Small intestine (tissue), 16 donors: ENCODE measurements around the gene PSD. TPM values are rescaled to one million over a fixed set of nuclear protein-coding genes. Genes with fewer than 3 reads are reported as not detected.

ENCODE experiments used
- DNase-seq, 2 donors: peaks; one replicate each; pipeline versions ENCODE4 v3.0.0 to v3.0.0-alpha.2; 2013
- FAIRE-seq: peaks from 2 replicates; lab custom pipeline; 2012; peaks lifted over from hg19 to GRCh38; lab: Jason Lieb, UNC
- H3K27ac ChIP-seq, 3 donors: one replicate each; pipeline ENCODE4 v1.5.1; 2013; ENCODE audit warnings: low read length in 2 of 3, mild to moderate bottlenecking in 2 of 3, control low read depth in 1 of 3, inconsistent platforms in 1 of 3, low read depth in 1 of 3, moderate library complexity in 1 of 3
- H3K27me3 ChIP-seq, 3 donors: one replicate each; pipeline ENCODE4 v1.6.1; 2013; ENCODE audit warnings: low read length in 3 of 3, inconsistent platforms in 1 of 3; ENCODE audit not compliant: control insufficient read depth in 3 of 3, insufficient read depth in 3 of 3
- H3K36me3 ChIP-seq, 3 donors: one replicate each; pipeline ENCODE4 v1.6.1; 2013; ENCODE audit warnings: low read length in 3 of 3, inconsistent platforms in 1 of 3, low read depth in 1 of 3, mild to moderate bottlenecking in 1 of 3, moderate library complexity in 1 of 3; ENCODE audit not compliant: control insufficient read depth in 3 of 3, insufficient read depth in 2 of 3
- H3K4me1 ChIP-seq, 3 donors: one replicate each; pipeline ENCODE4 v1.6.1; 2013; ENCODE audit warnings: low read length in 2 of 3, inconsistent platforms in 1 of 3, low read depth in 1 of 3, mild to moderate bottlenecking in 1 of 3, moderate library complexity in 1 of 3; ENCODE audit not compliant: control insufficient read depth in 3 of 3, insufficient read depth in 2 of 3
- H3K4me3 ChIP-seq, 3 donors: one replicate each; pipeline ENCODE4 v1.5.1; 2013; ENCODE audit warnings: low read length in 3 of 3, control low read depth in 1 of 3, inconsistent platforms in 1 of 3, low read depth in 1 of 3, mild to moderate bottlenecking in 1 of 3, moderate library complexity in 1 of 3
- H3K9me3 ChIP-seq, 2 donors: one replicate each; pipeline ENCODE4 v1.6.1; 2013; ENCODE audit warnings: low read depth in 1 of 2, low read length in 1 of 2; ENCODE audit not compliant: control insufficient read depth in 2 of 2, insufficient read depth in 1 of 2
- whole genome bisulfite sequencing, 3 donors: extraction: QIAGEN DNeasy Blood & Tissue Kit; methylation state at CpG; one replicate each; pipeline ENCODE4 v1.1.7; 2013; 5-methylcytosine and 5-hydroxymethylcytosine counted together
- long read RNA-seq, 10 donors: transcript quantifications; one replicate each; lab custom pipeline, GENCODE V29; 2026
- polyA plus RNA-seq, 4 donors: library from polyadenylated mRNA; stranded (reverse) in 3 of 4; unstranded in 1 of 4; fragments of 200-250 nt in 3 of 4; fragments of 120-200 nt in 1 of 4; gene quantifications; one replicate each; pipeline versions ENCODE4 v1.2.1 to v1.2.3, GENCODE V29; 2013
- donor health status: healthy with polysubstance abuse.
- donor health status: control.
- donor health status: control.
- donor health status: Bipolar disorder and iron deficiency.
- donor health status: healthy.

The PSD gene
- 10 to 100 TPM in 1 of 4 donors, 1 to 10 TPM in 3; 1.1 to 30.6 (median 2.9) TPM for polyA plus RNA-seq
- long read RNA-seq, donor 1, partial matches to known transcripts, result 83 of 92 reads
- long read RNA-seq, donor 1, other reads (novel, unspliced or antisense), result 9 of 92 reads
- long read RNA-seq, donor 2, partial matches to known transcripts, result 27 of 27 reads
- long read RNA-seq, donor 2, other reads (novel, unspliced or antisense), result 0 of 27 reads
- long read RNA-seq, donor 3, partial matches to known transcripts, result 67 of 67 reads
- long read RNA-seq, donor 3, other reads (novel, unspliced or antisense), result 0 of 67 reads
- long read RNA-seq, donor 4, result 0 reads
- long read RNA-seq, donor 5, partial matches to known transcripts, result 52 of 52 reads
- long read RNA-seq, donor 5, other reads (novel, unspliced or antisense), result 0 of 52 reads
- long read RNA-seq, donor 6, partial matches to known transcripts, result 31 of 37 reads
- long read RNA-seq, donor 6, other reads (novel, unspliced or antisense), result 6 of 37 reads
- long read RNA-seq, donor 7, result 0 reads
- long read RNA-seq, donor 8, partial matches to known transcripts, result 0 of 1 reads
- long read RNA-seq, donor 8, other reads (novel, unspliced or antisense), result 0 of 1 reads
- long read RNA-seq, donor 9, result 0 reads
- long read RNA-seq, donor 10, partial matches to known transcripts, result 0 of 20 reads
- long read RNA-seq, donor 10, other reads (novel, unspliced or antisense), result 20 of 20 reads

DNA sequence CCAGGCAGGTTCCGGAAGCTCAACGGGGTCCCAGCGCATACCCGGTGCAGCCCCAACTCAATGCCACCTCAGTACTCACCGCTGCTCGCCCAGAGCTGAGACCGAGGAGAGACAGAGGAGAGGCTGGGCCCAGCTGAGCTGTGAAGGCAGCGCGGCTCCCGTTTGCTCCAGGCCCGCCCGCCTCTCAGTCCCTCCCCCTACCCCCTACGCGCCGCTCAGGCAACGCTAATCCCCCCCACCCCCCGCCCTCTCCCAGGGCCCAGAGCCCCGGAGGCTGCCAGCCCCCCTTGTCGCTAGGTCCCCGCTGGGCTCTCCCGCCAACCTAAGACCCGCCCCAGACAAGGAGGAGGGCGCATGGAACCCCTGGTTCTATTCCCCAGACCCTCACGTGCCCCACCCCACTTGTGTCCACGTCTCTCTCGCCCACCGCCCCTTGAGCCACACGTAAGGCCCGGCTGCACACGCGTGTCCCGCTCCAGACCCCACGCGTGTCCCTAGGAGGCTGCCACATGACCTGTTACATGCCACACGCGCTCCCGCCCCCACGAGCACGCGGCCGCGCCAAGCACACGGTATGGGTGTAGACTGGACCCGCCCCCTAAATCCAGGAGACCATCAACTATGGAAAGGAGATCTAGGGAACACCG lies at the start of gene PSD:
Gene PSD, minus strand, starts transcription at position 164 of the 647 bp plus-strand sequence. CDS start 1,747 bp downstream, outside the sequence.
- Histone ChIP-seq H3K4me3 (peak within 1 kb of the TSS in 2 of 3 donors; percentile 81 to 82), H3K4me1 (peaks cover 4 to 55% (median 5%) of the 10 kb centered on the region in 3 donors), H3K27me3 (peaks cover 0 to 24% (median 2%) of the 10 kb centered on the region in 3 donors), H3K9me3 (no peaks in the 10 kb centered on the region), H3K36me3 (peaks cover 0 to 22% (median 0%) of the 10 kb centered on the region in 3 donors), H3K27ac (peak within 1 kb of the TSS in 1 of 3 donors; percentile 83)
- no peak for FAIRE-seq
- 4 to 7% (median 5%) methylated on average over 37 to 45 of the region's 45 CpGs for WGBS, 3 donors
- DNase-seq, result peak in 1 of 2 donors; percentile 30

DNA sequence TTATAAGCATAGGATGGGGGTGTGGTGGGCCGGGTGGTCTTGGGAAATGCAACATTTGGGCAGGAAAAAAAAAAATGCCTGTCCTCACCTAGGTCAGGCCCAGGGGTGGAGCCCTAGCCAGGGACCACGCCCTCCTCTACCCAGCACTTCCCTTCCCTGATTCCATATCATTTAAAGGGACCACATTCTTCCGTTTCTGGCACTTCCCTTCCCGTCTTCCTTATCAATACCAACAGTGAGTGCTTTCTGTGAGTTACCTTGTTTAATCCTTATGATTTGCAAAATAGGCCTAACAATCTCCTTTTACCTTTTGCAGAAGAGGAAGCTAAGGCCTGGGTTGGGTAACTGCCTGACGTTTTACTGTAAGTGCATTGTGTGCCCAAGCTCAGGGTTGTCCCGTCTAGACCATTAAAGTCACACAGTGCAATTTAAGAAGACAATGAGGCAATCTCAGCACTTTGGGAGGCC lies 49.4 kb upstream of the PSD start:
- Histone ChIP-seq H3K27me3 (no peaks in the 10 kb centered on the region), H3K4me3 (peak overlapping the region in 2 of 3 donors; percentile 15 to 21), H3K36me3 (peaks cover 0 to 14% (median 0%) of the 10 kb centered on the region in 3 donors), H3K9me3 (no peaks in the 10 kb centered on the region), H3K4me1 (peaks cover 0 to 8% (median 0%) of the 10 kb centered on the region in 3 donors), H3K27ac (no peak overlapping the region)
- DNase-seq (peak; percentile 33 to 69), FAIRE-seq (no peak)
- WGBS, 3 donors, result 18 to 47% (median 25%) methylated on average over 6 of the region's 6 CpGs

DNA sequence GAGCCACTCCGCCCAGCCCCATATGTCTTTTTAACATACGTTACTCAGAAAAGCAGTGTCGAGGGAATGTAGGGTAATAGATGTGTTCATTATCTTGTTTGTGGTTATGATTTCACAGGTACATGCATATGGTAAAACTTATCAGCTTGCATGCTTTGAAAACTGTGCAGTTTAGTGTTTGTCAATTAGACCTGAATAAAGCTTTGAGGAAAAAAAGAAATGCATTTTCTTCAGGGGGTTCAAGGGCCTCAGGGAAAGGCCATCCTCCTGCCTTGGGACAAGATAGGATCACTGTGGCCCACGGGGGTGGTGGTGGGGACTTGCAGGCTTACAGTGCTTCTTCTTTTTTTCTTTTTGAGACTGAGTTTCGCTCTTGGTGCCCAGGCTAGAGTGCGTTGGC lies 48.7 kb upstream of the PSD start:
- DNase-seq (no peak), FAIRE-seq (no peak)
- Histone ChIP-seq H3K4me1 (peaks cover 0 to 15% (median 3%) of the 10 kb centered on the region in 3 donors), H3K9me3 (no peaks in the 10 kb centered on the region), H3K4me3 (no peak overlapping the region), H3K36me3 (peaks cover 0 to 14% (median 0%) of the 10 kb centered on the region in 3 donors), H3K27me3 (no peaks in the 10 kb centered on the region), H3K27ac (no peak overlapping the region)
- WGBS, 3 donors, result 66 to 89% (median 80%) methylated on average over 6 of the region's 6 CpGs

DNA sequence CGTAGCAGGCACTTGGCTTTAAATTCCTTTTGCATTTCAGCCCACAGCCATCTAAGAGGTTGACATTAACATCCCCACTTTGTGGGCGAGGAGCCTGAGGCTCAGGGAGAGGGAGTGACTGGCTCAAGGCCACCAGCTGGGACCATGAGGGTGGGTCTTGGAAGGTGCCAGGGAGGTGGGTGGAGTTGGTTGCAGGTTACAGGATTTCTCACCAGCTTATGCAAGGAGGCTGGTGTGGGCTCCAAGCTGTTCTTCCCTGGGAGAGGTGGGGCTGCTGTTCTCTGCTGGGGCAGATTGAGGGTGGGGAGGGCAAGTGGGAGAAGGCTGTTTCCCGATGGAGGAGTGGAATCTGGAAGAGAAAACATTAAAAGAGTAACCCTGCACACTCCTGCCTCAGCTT lies 46.9 kb upstream of the PSD start:
- 62 to 69% (median 68%) methylated on average over 3 of the region's 3 CpGs for WGBS, 3 donors
- Histone ChIP-seq H3K9me3 (no peaks in the 10 kb centered on the region), H3K36me3 (peaks cover 0 to 11% (median 0%) of the 10 kb centered on the region in 3 donors), H3K27me3 (no peaks in the 10 kb centered on the region), H3K27ac (no peak overlapping the region), H3K4me3 (no peak overlapping the region), H3K4me1 (peaks cover 3 to 25% (median 7%) of the 10 kb centered on the region in 3 donors)
- DNase-seq, result no peak
- no peak for FAIRE-seq

DNA sequence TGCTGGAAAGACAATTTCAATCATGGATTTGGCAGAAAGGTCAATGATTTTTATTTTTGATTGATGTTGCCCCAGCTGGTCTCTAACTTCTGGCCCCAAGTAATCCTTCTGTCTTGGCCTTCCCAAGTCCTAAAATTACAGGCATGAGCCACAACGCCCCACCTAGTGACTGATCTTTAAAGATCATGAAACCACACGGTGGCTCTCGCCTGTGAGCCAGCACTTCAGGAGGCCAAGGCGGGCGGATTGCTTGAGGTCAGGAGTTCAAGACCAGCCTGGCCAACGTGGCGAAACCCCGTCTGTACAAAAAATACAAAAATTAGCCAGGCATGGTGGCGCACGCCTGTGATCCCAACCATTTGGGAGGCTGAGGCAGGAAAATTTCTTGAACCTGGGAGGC lies 45.4 kb upstream of the PSD start:
- Histone ChIP-seq H3K4me1 (peaks cover 3 to 29% (median 7%) of the 10 kb centered on the region in 3 donors), H3K9me3 (no peaks in the 10 kb centered on the region), H3K36me3 (peaks cover 0 to 1% (median 0%) of the 10 kb centered on the region in 3 donors), H3K27ac (no peak overlapping the region), H3K27me3 (no peaks in the 10 kb centered on the region), H3K4me3 (no peak overlapping the region)
- DNase-seq (no peak), FAIRE-seq (no peak)
- WGBS, 3 donors, result 57 to 75% (median 59%) methylated on average over 10 of the region's 10 CpGs

DNA sequence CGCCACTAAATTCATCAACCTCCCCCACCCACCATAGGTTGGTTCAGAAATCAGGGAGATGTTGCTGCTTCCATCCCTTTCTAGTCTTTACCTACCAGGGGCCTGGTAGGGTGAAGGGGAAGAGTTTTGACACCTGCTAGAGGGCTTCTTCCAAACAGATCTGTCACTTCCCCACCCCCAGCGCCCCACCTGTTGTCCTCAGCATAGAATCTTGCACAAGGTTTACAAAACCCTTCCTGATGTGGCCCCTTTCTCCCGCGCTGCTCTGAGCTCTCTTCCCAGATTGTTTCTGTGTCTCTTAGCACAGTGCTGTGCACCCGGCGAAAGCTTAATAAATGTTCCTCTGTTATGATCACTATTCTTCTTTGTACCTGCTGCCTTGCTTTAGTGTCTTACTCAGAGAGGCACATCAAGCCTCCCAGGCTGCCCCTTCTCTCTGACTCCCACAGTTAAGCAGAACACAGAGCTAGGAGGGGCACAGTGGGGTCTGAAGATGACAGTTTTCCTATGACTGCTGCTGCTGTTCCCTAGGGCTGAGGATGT lies 44.0 kb upstream of the PSD start:
- peak overlapping the region in 2 of 3 donors; percentile 23 to 34 for H3K27ac ChIP-seq
- 52 to 69% (median 68%) methylated on average over 6 of the region's 6 CpGs for WGBS, 3 donors

DNA sequence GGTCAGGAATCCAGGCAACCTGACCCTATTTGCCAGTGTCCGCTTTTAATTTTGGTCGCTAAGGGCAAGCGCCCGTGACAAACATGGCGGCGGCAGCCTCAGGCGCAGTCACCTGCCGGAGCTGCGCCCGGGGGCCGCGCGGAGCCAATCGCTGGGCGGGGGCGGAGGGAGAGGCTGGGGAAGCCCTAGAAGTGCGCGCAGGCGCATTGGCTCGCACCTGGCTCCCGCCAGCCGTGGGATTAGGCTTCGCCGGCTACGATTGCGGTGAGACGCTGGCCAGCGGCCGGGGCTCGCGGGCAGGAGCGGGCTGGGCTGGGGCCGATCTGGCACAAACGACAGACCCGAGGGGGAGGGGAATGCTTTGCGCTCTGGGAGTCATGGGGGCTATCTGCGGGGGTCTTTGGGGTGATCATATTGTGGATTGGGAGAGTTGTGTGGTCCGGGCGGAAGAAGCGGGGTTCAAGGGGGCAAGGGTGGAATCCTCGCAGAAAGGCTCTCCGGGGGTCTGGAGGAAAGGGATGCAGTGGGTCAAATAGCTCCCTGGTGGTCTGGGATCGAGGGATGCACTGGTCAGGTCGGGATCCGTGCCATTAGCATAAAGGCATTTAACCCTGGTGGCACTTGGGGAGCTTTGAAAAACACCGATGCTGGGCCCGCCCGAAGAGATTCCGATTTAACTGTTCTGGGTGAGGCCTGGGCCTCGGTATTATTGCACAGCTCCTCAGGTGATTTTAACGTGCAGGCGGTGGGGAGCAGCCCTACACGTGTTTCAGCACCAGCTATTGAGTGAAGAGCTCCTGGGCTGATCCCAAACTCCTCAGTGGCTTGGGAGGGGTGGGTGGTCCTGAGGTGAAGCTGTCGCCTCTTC lies 42.8 kb upstream of the PSD start:
- no peaks in the 10 kb centered on the region for H3K27me3 ChIP-seq
- peak overlapping the region; percentile 24 to 47 (median 46) for H3K4me3 ChIP-seq
- WGBS, 3 donors, result 1 to 4% (median 1%) methylated on average over 52 to 54 of the region's 54 CpGs
- H3K36me3 ChIP-seq, result peaks cover 0 to 2% (median 0%) of the 10 kb centered on the region in 3 donors
- H3K27ac ChIP-seq, result peak overlapping the region in 1 of 3 donors; percentile 27
- DNase-seq, result peak; percentile 94 to 96
- H3K9me3 ChIP-seq, result no peaks in the 10 kb centered on the region
- H3K4me1 ChIP-seq, result peaks cover 3 to 51% (median 7%) of the 10 kb centered on the region in 3 donors
- no peak for FAIRE-seq

More for the DNA sequence above, 44.0 kb upstream of the PSD start:
- no peaks in the 10 kb centered on the region for H3K36me3 ChIP-seq
- FAIRE-seq, result no peak
- peak overlapping the region in 1 of 3 donors; percentile 27 for H3K4me3 ChIP-seq
- peak in 1 of 2 donors; percentile 43 for DNase-seq
- peaks cover 3 to 40% (median 7%) of the 10 kb centered on the region in 3 donors for H3K4me1 ChIP-seq
- no peaks in the 10 kb centered on the region for H3K27me3 ChIP-seq
- H3K9me3 ChIP-seq, result no peaks in the 10 kb centered on the region
